Measurements from ENCODE around the gene NOL4L.

Gene NOL4L

GRCh38 chr20:32556312-32557184 lies 28.6 kb downstream of the NOL4L start:
- no peak overlapping the region for H3K14ac ChIP-seq (ENCODE audit: low read length)
- H3K79me1 ChIP-seq (ENCODE audit: low read length) = peaks cover 4% of the 10 kb centered on the region
- no CpG with 5 or more reads among the region's 20 CpGs for WGBS (ENCODE audit: extremely low coverage, insufficient coverage, insufficient read length)
- H4K12ac ChIP-seq (ENCODE audit: low read depth, low read length) = no peak overlapping the region
- H3K18ac ChIP-seq (ENCODE audit: low read length) = no peak overlapping the region
- no peak overlapping the region for H2AFZ ChIP-seq (ENCODE audit: insufficient read depth, low read length, poor library complexity)
- no peak overlapping the region for H3K27ac ChIP-seq (ENCODE audit: low read depth, low read length)
- H2BK120ac ChIP-seq (ENCODE audit: insufficient read depth, low read length, poor library complexity) = no peak overlapping the region
- H3K4me2 ChIP-seq (ENCODE audit: low read length) = no peak overlapping the region
- no peak overlapping the region for H2BK5ac ChIP-seq (ENCODE audit: low read depth, low read length, poor library complexity)
- no peak overlapping the region for H2BK12ac ChIP-seq (ENCODE audit: low read length)
- no peak overlapping the region for H3K23ac ChIP-seq (ENCODE audit: low read length)
- peaks cover 9 to 16% of the 10 kb centered on the region in 2 experiments for H3K4me1 ChIP-seq (ENCODE audit: control insufficient read depth in 1 of 2, insufficient read depth in 2 of 2, low read length in 2 of 2)
- H2AK5ac ChIP-seq (ENCODE audit: low read length) = no peak overlapping the region
- peak; percentile 74 to 91 for DNase-seq
- no peak overlapping the region for H3K4me3 ChIP-seq (ENCODE audit: low read depth, low read length)
- H4K91ac ChIP-seq (ENCODE audit: low read depth, low read length) = no peak overlapping the region
- H3K27me3 ChIP-seq (ENCODE audit: insufficient read depth, low read length) = no peaks in the 10 kb centered on the region
- no peak overlapping the region for H4K8ac ChIP-seq (ENCODE audit: low read depth, low read length)
- peaks cover 2% of the 10 kb centered on the region for H3K9me3 ChIP-seq (ENCODE audit: insufficient read depth, low read depth, low read length)
- H3K36me3 ChIP-seq (ENCODE audit: control insufficient read depth in 1 of 2, insufficient read depth in 2 of 2, low read length in 2 of 2) = no peaks in the 10 kb centered on the region
- no peaks in the 10 kb centered on the region for H3K79me2 ChIP-seq (ENCODE audit: control insufficient read depth, insufficient read depth, low read length, poor library complexity)
- H3K9ac ChIP-seq (ENCODE audit: low read length) = no peak overlapping the region
- H3K4ac ChIP-seq (ENCODE audit: low read depth, low read length) = no peak overlapping the region

DNA sequence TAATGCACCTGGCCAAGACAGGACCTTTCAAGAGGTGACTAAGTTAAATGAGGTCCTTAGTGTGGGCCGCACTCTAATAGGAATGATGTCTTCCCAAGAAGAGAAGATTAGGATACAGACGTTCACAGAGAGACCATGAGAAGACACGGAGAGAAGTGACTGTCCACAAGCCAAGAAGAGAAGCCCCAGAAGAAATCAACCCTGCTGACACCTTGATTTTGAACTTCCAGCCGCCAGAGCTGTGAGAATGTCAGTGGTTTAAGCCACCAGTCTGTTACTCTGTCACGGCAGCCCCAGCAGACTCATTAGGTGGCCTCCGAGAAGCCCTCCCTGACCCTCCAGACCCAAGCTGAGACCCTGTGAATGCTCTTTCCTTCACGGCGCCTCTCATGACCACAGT lies 29.5 kb downstream of the NOL4L start:
- Histone ChIP-seq H3K79me1 (ENCODE audit: low read length) (peaks cover 4% of the 10 kb centered on the region), H3K9me3 (ENCODE audit: insufficient read depth, low read depth, low read length) (peaks cover 2% of the 10 kb centered on the region), H2BK5ac (ENCODE audit: low read depth, low read length, poor library complexity) (no peak overlapping the region), H3K9ac (ENCODE audit: low read length) (no peak overlapping the region), H3K14ac (ENCODE audit: low read length) (no peak overlapping the region), H4K8ac (ENCODE audit: low read depth, low read length) (no peak overlapping the region), H3K27me3 (ENCODE audit: insufficient read depth, low read length) (no peaks in the 10 kb centered on the region), H3K4me2 (ENCODE audit: low read length) (no peak overlapping the region), H3K4ac (ENCODE audit: low read depth, low read length) (no peak overlapping the region), H3K18ac (ENCODE audit: low read length) (no peak overlapping the region), H2BK12ac (ENCODE audit: low read length) (no peak overlapping the region), H3K23ac (ENCODE audit: low read length) (no peak overlapping the region), H4K12ac (ENCODE audit: low read depth, low read length) (no peak overlapping the region), H3K79me2 (ENCODE audit: control insufficient read depth, insufficient read depth, low read length, poor library complexity) (no peaks in the 10 kb centered on the region), H3K4me3 (ENCODE audit: low read depth, low read length) (no peak overlapping the region), H3K4me1 (ENCODE audit: control insufficient read depth in 1 of 2, insufficient read depth in 2 of 2, low read length in 2 of 2) (peaks cover 9 to 16% of the 10 kb centered on the region in 2 experiments), H3K27ac (ENCODE audit: low read depth, low read length) (no peak overlapping the region), H2AFZ (ENCODE audit: insufficient read depth, low read length, poor library complexity) (no peak overlapping the region), H2BK120ac (ENCODE audit: insufficient read depth, low read length, poor library complexity) (no peak overlapping the region), H2AK5ac (ENCODE audit: low read length) (no peak overlapping the region), H4K91ac (ENCODE audit: low read depth, low read length) (no peak overlapping the region), H3K36me3 (ENCODE audit: control insufficient read depth in 1 of 2, insufficient read depth in 2 of 2, low read length in 2 of 2) (no peaks in the 10 kb centered on the region)
- WGBS (ENCODE audit: extremely low coverage, insufficient coverage, insufficient read length) = no CpG with 5 or more reads among the region's 8 CpGs
- DNase-seq = no peak

DNA sequence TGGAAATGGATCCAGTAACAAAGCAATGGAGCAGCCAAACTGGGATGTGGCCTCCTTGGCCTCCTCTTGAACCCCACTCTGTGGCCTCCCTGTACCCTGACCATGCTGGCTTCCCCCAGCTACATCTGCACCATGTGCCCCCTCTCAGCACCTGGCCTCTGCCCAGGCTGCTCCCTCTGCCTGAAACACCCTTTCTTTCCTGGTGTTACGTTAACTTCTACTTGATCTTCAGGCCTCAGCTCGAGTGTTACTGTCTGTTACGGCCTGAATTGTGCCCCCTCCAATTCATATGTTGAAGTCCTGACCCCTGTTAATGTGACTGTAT lies 30.2 kb downstream of the NOL4L start:
- H2BK12ac ChIP-seq (ENCODE audit: low read length) = peak overlapping the region; percentile 64
- no peak overlapping the region for H4K12ac ChIP-seq (ENCODE audit: low read depth, low read length)
- WGBS (ENCODE audit: extremely low coverage, insufficient coverage, insufficient read length) = no CpG with 5 or more reads among the region's 3 CpGs

DNA sequence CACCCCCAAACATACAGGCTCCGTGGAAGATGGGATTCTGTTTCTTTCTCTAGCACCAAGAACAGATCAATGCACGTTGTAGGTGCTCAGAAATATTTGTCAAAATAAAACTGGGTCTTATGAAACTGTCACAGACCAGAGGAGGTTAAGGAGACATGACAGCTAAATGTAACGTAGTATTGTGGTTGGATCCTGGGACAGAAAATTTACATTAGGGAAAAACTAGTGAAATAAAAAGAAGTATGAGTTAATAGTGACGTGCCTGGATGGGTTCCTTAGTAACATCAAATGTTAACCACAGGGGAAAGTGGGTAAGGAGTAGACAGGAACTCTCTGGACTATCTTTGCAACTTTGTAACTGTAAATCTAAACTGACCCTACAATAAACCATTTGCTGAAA lies 31.5 kb downstream of the NOL4L start:
- H3K23ac ChIP-seq (ENCODE audit: low read length) = no peak overlapping the region
- no peak overlapping the region for H3K4me2 ChIP-seq (ENCODE audit: low read length)
- H3K9me3 ChIP-seq (ENCODE audit: insufficient read depth, low read depth, low read length) = no peaks in the 10 kb centered on the region
- H3K36me3 ChIP-seq (ENCODE audit: control insufficient read depth in 1 of 2, insufficient read depth in 2 of 2, low read length in 2 of 2) = no peaks in the 10 kb centered on the region
- no peaks in the 10 kb centered on the region for H3K27me3 ChIP-seq (ENCODE audit: insufficient read depth, low read length)
- no peak overlapping the region for H3K14ac ChIP-seq (ENCODE audit: low read length)
- no peak overlapping the region for H4K91ac ChIP-seq (ENCODE audit: low read depth, low read length)
- WGBS (ENCODE audit: extremely low coverage, insufficient coverage, insufficient read length) = no CpG with 5 or more reads among the region's 4 CpGs
- peaks cover 5 to 16% of the 10 kb centered on the region in 2 experiments for H3K4me1 ChIP-seq (ENCODE audit: control insufficient read depth in 1 of 2, insufficient read depth in 2 of 2, low read length in 2 of 2)
- H2BK5ac ChIP-seq (ENCODE audit: low read depth, low read length, poor library complexity) = no peak overlapping the region
- H4K8ac ChIP-seq (ENCODE audit: low read depth, low read length) = no peak overlapping the region
- peaks cover 4% of the 10 kb centered on the region for H3K79me1 ChIP-seq (ENCODE audit: low read length)
- no peak for DNase-seq
- no peak overlapping the region for H2AFZ ChIP-seq (ENCODE audit: insufficient read depth, low read length, poor library complexity)
- H3K4me3 ChIP-seq (ENCODE audit: low read depth, low read length) = no peak overlapping the region
- no peak overlapping the region for H3K18ac ChIP-seq (ENCODE audit: low read length)
- H2BK120ac ChIP-seq (ENCODE audit: insufficient read depth, low read length, poor library complexity) = no peak overlapping the region
- H3K9ac ChIP-seq (ENCODE audit: low read length) = no peak overlapping the region
- no peak overlapping the region for H3K4ac ChIP-seq (ENCODE audit: low read depth, low read length)
- H2BK12ac ChIP-seq (ENCODE audit: low read length) = no peak overlapping the region
- no peaks in the 10 kb centered on the region for H3K79me2 ChIP-seq (ENCODE audit: control insufficient read depth, insufficient read depth, low read length, poor library complexity)
- no peak overlapping the region for H2AK5ac ChIP-seq (ENCODE audit: low read length)
- H3K27ac ChIP-seq (ENCODE audit: low read depth, low read length) = no peak overlapping the region
- no peak overlapping the region for H4K12ac ChIP-seq (ENCODE audit: low read depth, low read length)

More for the DNA sequence above, 30.2 kb downstream of the NOL4L start:
- Histone ChIP-seq H3K36me3 (ENCODE audit: control insufficient read depth in 1 of 2, insufficient read depth in 2 of 2, low read length in 2 of 2) (no peaks in the 10 kb centered on the region), H2BK120ac (ENCODE audit: insufficient read depth, low read length, poor library complexity) (peak overlapping the region; percentile 69), H3K9me3 (ENCODE audit: insufficient read depth, low read depth, low read length) (peaks cover under 1% of the 10 kb centered on the region), H3K4me2 (ENCODE audit: low read length) (no peak overlapping the region), H3K9ac (ENCODE audit: low read length) (no peak overlapping the region), H2AFZ (ENCODE audit: insufficient read depth, low read length, poor library complexity) (no peak overlapping the region), H3K27me3 (ENCODE audit: insufficient read depth, low read length) (no peaks in the 10 kb centered on the region), H3K4me3 (ENCODE audit: low read depth, low read length) (no peak overlapping the region), H3K23ac (ENCODE audit: low read length) (peak overlapping the region; percentile 69), H3K79me2 (ENCODE audit: control insufficient read depth, insufficient read depth, low read length, poor library complexity) (no peaks in the 10 kb centered on the region), H3K27ac (ENCODE audit: low read depth, low read length) (no peak overlapping the region), H2BK5ac (ENCODE audit: low read depth, low read length, poor library complexity) (peak overlapping the region; percentile 60), H2AK5ac (ENCODE audit: low read length) (peak overlapping the region; percentile 77), H3K4me1 (ENCODE audit: control insufficient read depth in 1 of 2, insufficient read depth in 2 of 2, low read length in 2 of 2) (peaks cover 9 to 16% of the 10 kb centered on the region in 2 experiments), H3K14ac (ENCODE audit: low read length) (peak overlapping the region; percentile 73), H3K18ac (ENCODE audit: low read length) (peak overlapping the region; percentile 91), H3K4ac (ENCODE audit: low read depth, low read length) (no peak overlapping the region), H4K8ac (ENCODE audit: low read depth, low read length) (peak overlapping the region; percentile 40), H4K91ac (ENCODE audit: low read depth, low read length) (peak overlapping the region; percentile 48), H3K79me1 (ENCODE audit: low read length) (peaks cover 4% of the 10 kb centered on the region)
- no peak for DNase-seq
